ENCODE measurements around the gene GAS2L2.

The GAS2L2 gene

DNA sequence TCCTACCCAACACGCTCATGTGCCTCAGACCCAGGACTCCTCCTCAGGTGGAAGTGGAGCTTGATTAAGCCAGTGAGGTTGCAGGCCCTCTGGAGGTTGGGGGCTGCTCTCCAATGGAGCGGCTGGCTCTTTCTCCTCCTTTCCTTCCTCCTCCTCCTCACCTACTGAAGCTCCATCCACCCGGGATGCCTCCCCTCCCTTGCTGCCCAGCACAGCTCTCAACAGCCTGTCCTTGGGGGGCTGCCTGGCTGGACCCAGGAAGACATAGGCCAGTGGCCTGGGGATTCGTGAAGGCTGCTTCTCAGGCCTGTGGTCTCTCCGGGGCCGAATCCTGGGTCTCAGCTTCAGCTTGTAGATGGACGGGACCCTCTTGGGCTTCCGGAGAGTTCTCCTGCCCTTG is 8.2 kb downstream of the GAS2L2 start:
- Histone ChIP-seq H3K9ac (ENCODE audit: low read length) (no peak overlapping the region), H3K9me3 (ENCODE audit: insufficient read depth, low read length) (no peaks in the 10 kb centered on the region), H3K27ac (ENCODE audit: low read length) (no peak overlapping the region), H3K4me1 (ENCODE audit: low read length) (peaks cover 7% of the 10 kb centered on the region; the same call in 1 of the 2 replicates), H3K27me3 (ENCODE audit: low read depth, low read length) (peaks cover 9% of the 10 kb centered on the region), H3K79me2 (ENCODE audit: low read length) (no peaks in the 10 kb centered on the region), H3K4me2 (ENCODE audit: low read length) (no peak overlapping the region), H4K20me1 (ENCODE audit: insufficient read depth, low read length) (no peaks in the 10 kb centered on the region), H3K36me3 (replicated peaks; ENCODE audit: low read depth, low read length) (no peaks in the 10 kb centered on the region), H2AFZ (ENCODE audit: low read depth, low read length) (no peak overlapping the region), H3K4me3 (ENCODE audit: low read length) (no peak overlapping the region)
- no peak for TF ChIP-seq EZH2phosphoT487 (IDR thresholded peaks at IDR 0.05; ENCODE audit: low read depth)
- TF ChIP-seq, protein P1, sequence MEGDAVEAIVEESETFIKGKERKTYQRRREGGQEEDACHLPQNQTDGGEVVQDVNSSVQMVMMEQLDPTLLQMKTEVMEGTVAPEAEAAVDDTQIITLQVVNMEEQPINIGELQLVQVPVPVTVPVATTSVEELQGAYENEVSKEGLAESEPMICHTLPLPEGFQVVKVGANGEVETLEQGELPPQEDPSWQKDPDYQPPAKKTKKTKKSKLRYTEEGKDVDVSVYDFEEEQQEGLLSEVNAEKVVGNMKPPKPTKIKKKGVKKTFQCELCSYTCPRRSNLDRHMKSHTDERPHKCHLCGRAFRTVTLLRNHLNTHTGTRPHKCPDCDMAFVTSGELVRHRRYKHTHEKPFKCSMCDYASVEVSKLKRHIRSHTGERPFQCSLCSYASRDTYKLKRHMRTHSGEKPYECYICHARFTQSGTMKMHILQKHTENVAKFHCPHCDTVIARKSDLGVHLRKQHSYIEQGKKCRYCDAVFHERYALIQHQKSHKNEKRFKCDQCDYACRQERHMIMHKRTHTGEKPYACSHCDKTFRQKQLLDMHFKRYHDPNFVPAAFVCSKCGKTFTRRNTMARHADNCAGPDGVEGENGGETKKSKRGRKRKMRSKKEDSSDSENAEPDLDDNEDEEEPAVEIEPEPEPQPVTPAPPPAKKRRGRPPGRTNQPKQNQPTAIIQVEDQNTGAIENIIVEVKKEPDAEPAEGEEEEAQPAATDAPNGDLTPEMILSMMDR (IDR thresholded peaks at IDR 0.05; ENCODE audit: low read depth, low read length) = no peak

DNA sequence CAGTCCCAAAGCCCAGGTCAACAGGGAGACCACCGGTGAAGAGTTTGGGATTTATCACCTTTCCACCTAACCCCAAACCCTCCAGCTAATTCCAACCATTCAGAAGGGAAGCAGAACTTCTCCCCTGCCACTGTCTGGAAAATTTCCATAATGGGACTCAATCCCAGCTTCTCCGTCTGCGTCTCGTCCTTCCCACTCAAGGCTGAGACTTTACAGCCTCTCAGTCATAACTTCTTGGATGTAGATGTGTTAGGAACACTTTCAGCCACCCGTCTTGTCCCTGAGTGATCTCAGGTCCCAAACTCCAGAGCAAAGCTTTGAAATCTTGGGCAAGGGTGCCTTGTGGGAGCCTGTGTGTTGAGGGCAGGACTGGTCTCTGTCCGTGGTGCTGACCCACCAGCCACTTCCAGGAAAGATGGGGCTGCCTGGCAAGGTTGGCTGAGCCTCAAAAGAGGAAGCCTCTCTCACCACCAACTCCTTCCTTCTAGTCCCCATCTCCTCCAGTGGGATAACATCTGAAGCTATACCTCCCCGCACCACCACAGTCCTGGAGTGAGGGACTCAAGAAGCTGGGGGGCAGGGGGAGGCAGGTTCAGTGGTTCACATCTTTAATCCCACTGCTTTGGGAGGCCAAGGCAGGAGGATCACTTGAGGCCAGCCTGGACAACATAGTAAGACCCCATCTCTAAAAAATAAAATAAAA is 9.3 kb downstream of the GAS2L2 start:
- no peak overlapping the region for H3K9ac ChIP-seq (ENCODE audit: low read length)
- no peaks in the 10 kb centered on the region for H3K79me2 ChIP-seq (ENCODE audit: low read length)
- H3K27ac ChIP-seq (ENCODE audit: low read length) = no peak overlapping the region
- 0 out of 2 replicates have a peak, but pooled peaks cover 4% of the 10 kb centered on the region for H3K4me1 ChIP-seq (ENCODE audit: low read length)
- no peaks in the 10 kb centered on the region for H3K36me3 ChIP-seq (replicated peaks; ENCODE audit: low read depth, low read length)
- H3K27me3 ChIP-seq (ENCODE audit: low read depth, low read length) = no peaks in the 10 kb centered on the region; the same call in 1 of the 2 replicates
- no peak overlapping the region for H2AFZ ChIP-seq (ENCODE audit: low read depth, low read length)
- no peak overlapping the region for H3K4me3 ChIP-seq (ENCODE audit: low read length)
- no peak for TF ChIP-seq EZH2phosphoT487 (IDR thresholded peaks at IDR 0.05; ENCODE audit: low read depth)
- no peak overlapping the region for H3K4me2 ChIP-seq (ENCODE audit: low read length)
- H4K20me1 ChIP-seq (ENCODE audit: insufficient read depth, low read length) = no peaks in the 10 kb centered on the region
- H3K9me3 ChIP-seq (ENCODE audit: insufficient read depth, low read length) = no peaks in the 10 kb centered on the region

DNA sequence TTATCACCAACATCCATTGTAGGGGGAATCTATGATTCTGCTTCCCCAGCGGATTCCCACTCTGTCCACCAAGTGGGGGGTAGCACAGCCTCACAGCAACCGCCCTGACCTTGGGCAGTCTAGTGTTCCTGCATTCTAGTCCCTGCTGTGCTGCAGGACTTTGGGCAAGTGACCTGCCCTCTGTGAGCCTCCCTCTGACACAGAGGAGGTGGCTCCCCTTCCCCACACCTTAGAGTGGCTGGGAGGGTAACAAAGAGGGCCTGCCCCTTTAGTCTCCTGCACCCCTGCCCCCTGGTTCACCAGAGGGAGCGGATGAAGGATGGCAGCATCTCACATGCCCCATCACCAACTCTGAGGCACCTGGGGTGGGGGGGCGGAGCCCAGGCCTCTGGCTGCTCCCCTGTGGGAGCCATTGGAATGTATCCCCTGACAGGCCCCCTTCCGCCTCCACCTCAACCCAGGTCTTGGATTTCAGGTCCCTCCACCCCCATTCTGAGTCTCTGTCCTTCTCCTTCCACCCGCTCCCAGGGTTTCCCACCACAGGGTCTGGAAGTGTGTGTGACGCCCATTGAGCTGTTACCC is 10.1 kb downstream of the GAS2L2 start:
- no peaks in the 10 kb centered on the region for H3K36me3 ChIP-seq (replicated peaks; ENCODE audit: low read depth, low read length)
- no peaks in the 10 kb centered on the region for H3K79me2 ChIP-seq (ENCODE audit: low read length)
- no peak overlapping the region for H3K9ac ChIP-seq (ENCODE audit: low read length)
- H3K9me3 ChIP-seq (ENCODE audit: insufficient read depth, low read length) = no peaks in the 10 kb centered on the region
- no peaks in the 10 kb centered on the region for H4K20me1 ChIP-seq (ENCODE audit: insufficient read depth, low read length)
- no peak overlapping the region for H3K4me2 ChIP-seq (ENCODE audit: low read length)
- H3K27ac ChIP-seq (ENCODE audit: low read length) = no peak overlapping the region
- no peak overlapping the region for H2AFZ ChIP-seq (ENCODE audit: low read depth, low read length)
- no peaks in the 10 kb centered on the region for H3K27me3 ChIP-seq (ENCODE audit: low read depth, low read length)
- no peak for TF ChIP-seq EZH2phosphoT487 (IDR thresholded peaks at IDR 0.05; ENCODE audit: low read depth)
- TF ChIP-seq, protein P1 (IDR thresholded peaks at IDR 0.05; ENCODE audit: low read depth, low read length) = no peak
- H3K4me1 ChIP-seq (ENCODE audit: low read length) = 0 out of 2 replicates have a peak, but pooled peaks cover 4% of the 10 kb centered on the region
- H3K4me3 ChIP-seq (ENCODE audit: low read length) = no peak overlapping the region

DNA sequence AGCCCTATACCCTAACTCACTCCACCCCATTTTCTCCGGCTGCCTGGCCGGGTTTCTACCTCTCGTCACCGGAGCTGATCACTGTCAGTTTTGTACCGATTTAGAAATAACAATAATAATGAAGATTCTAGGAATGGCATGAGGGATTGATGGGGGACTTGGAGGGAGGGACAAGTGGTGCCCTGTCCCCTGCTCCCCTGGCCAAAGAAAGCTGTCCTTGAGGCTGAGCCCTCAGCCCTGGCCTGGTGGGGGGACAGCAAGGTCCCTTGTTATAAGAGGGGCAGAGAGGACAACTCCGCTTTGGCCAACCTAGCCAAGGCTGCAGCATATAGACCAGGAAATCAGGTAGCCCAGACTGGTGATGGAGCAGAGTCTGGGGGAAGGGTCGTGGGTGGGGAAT is 10.5 kb downstream of the GAS2L2 start:
- Histone ChIP-seq H3K79me2 (ENCODE audit: low read length) (no peaks in the 10 kb centered on the region), H3K4me3 (ENCODE audit: low read length) (no peak overlapping the region), H3K9ac (ENCODE audit: low read length) (no peak overlapping the region), H4K20me1 (ENCODE audit: insufficient read depth, low read length) (no peaks in the 10 kb centered on the region), H3K4me1 (ENCODE audit: low read length) (no peaks in the 10 kb centered on the region), H2AFZ (ENCODE audit: low read depth, low read length) (no peak overlapping the region), H3K27me3 (ENCODE audit: low read depth, low read length) (no peaks in the 10 kb centered on the region), H3K27ac (ENCODE audit: low read length) (no peak overlapping the region), H3K36me3 (replicated peaks; ENCODE audit: low read depth, low read length) (no peaks in the 10 kb centered on the region), H3K9me3 (ENCODE audit: insufficient read depth, low read length) (no peaks in the 10 kb centered on the region), H3K4me2 (ENCODE audit: low read length) (no peak overlapping the region)
- TF ChIP-seq, protein P1 (IDR thresholded peaks at IDR 0.05; ENCODE audit: low read depth, low read length) = no peak
- no peak for TF ChIP-seq EZH2phosphoT487 (IDR thresholded peaks at IDR 0.05; ENCODE audit: low read depth)
